HEK293 (cell line): Measurements from ENCODE around the gene MYT1.

Source experiments
- CTCF ChIA-PET: fragments of 350-600 bp; formaldehyde crosslinking; extraction: SDS; loops from one replicate; lab custom pipeline; 2021; ENCODE audit warnings: antibody characterized with exemption; lab: Yijun Ruan, JAX
- POLR2A ChIA-PET: fragments of 300-600 bp; formaldehyde crosslinking; extraction: SDS; loops from one replicate; lab custom pipeline; 2020; ENCODE audit warnings: antibody characterized with exemption, inconsistent platforms; lab: Yijun Ruan, JAX
- H3K27ac ChIP-seq: fragments of 200-500 bp; sonication (Bioruptor generic); 2 replicates; pipeline ENCODE4 v1.5.1; 2014; ENCODE audit warnings: low read depth, low read length, control low read depth, inconsistent platforms; ENCODE audit errors: extremely low read depth
- H3K36me3 ChIP-seq, 2 experiments: fragments of 200-500 bp in 1 of 2; sonication (Bioruptor generic) in 1 of 2; 1 replicate in 1 of 2; 2 replicates in 1 of 2; pipeline ENCODE4 v1.5.1; 2014 to 2017; ENCODE audit warnings: inconsistent platforms in 2 of 2, low read length in 2 of 2; ENCODE audit not compliant: control insufficient read depth in 2 of 2, insufficient read depth in 1 of 2
- H3K4me1 ChIP-seq: fragments of 200-500 bp; sonication (Bioruptor generic); 2 replicates; pipeline ENCODE4 v1.5.1; 2014; ENCODE audit warnings: mild to moderate bottlenecking, low read length, inconsistent platforms; ENCODE audit not compliant: control insufficient read depth, insufficient read depth
- H3K4me3 ChIP-seq: 2 replicates; pipeline ENCODE4 v1.5.1; 2011; ENCODE audit warnings: low read depth, mild to moderate bottlenecking, control low read depth, low read length, moderate library complexity
- H3K9me3 ChIP-seq: fragments of 200-500 bp; sonication (Bioruptor generic); 2 replicates; pipeline ENCODE4 v1.5.1; 2014; ENCODE audit warnings: low read depth, low read length, inconsistent platforms; ENCODE audit not compliant: control insufficient read depth, insufficient read depth
- BCL11A ChIP-seq: fragments of 450-650 bp; formaldehyde crosslinking; IDR thresholded peaks from 2 replicates; pipeline ENCODE4 v1.5.1; 2016; ENCODE audit warnings: low read depth, missing biosample characterization, missing genetic modification characterization
- HOXA7 ChIP-seq: sonication (generic); formaldehyde crosslinking; IDR thresholded peaks from 2 replicates; pipeline ENCODE4 v1.8.1; 2022; ENCODE audit warnings: missing genetic modification reagents, borderline replicate concordance
- IKZF3 ChIP-seq: fragments of 450-650 bp; IDR thresholded peaks from 2 replicates; pipeline ENCODE4 v1.5.0; 2018; ENCODE audit warnings: missing biosample characterization, mild to moderate bottlenecking, missing genetic modification characterization, moderate library complexity
- KLF1 ChIP-seq: fragments of 450-650 bp; formaldehyde crosslinking; IDR thresholded peaks from 2 replicates; pipeline ENCODE4 v1.5.1; 2016; ENCODE audit warnings: missing biosample characterization, missing genetic modification characterization
- MYNN ChIP-seq: fragments of 450-650 bp; formaldehyde crosslinking; IDR thresholded peaks from 2 replicates; pipeline ENCODE4 v1.5.1; 2016; ENCODE audit warnings: missing biosample characterization, missing genetic modification characterization, borderline replicate concordance
- ZBTB48 ChIP-seq: fragments of 450-650 bp; formaldehyde crosslinking; IDR thresholded peaks from 2 replicates; pipeline ENCODE4 v1.5.1; 2016; ENCODE audit warnings: missing biosample characterization, missing genetic modification characterization
- ZBTB8A ChIP-seq: fragments of 450-650 bp; formaldehyde crosslinking; IDR thresholded peaks from 2 replicates; pipeline ENCODE4 v1.5.1; 2016; ENCODE audit warnings: missing biosample characterization, missing genetic modification characterization
- ZNF311 ChIP-seq: fragments of 450-650 bp; formaldehyde crosslinking; IDR thresholded peaks from 2 replicates; pipeline ENCODE4 v1.5.1; 2017; ENCODE audit warnings: missing biosample characterization, missing genetic modification characterization, borderline replicate concordance
- ZNF366 ChIP-seq: fragments of 450-650 bp; formaldehyde crosslinking; conservative IDR thresholded peaks from 2 replicates; pipeline ENCODE4 v1.5.1; 2016; ENCODE audit warnings: missing biosample characterization, missing genetic modification characterization
- ZNF416 ChIP-seq: fragments of 450-650 bp; formaldehyde crosslinking; IDR thresholded peaks from 2 replicates; pipeline ENCODE4 v1.5.1; 2016; ENCODE audit warnings: missing biosample characterization, missing genetic modification characterization
- ZNF48 ChIP-seq: fragments of 450-650 bp; formaldehyde crosslinking; IDR thresholded peaks from 2 replicates; pipeline ENCODE4 v1.5.1; 2016; ENCODE audit warnings: missing biosample characterization, missing genetic modification characterization
- ZNF521 ChIP-seq: fragments of 450-650 bp; formaldehyde crosslinking; IDR thresholded peaks from 2 replicates; pipeline ENCODE4 v1.5.1; 2017; ENCODE audit warnings: missing biosample characterization, mild to moderate bottlenecking, missing genetic modification characterization
- ZNF660 ChIP-seq: fragments of 450-650 bp; IDR thresholded peaks from 2 replicates; pipeline ENCODE4 v1.5.1; 2018; ENCODE audit warnings: missing biosample characterization, mild to moderate bottlenecking, missing genetic modification characterization
- ZNF664 ChIP-seq: fragments of 450-650 bp; formaldehyde crosslinking; IDR thresholded peaks from 2 replicates; pipeline ENCODE4 v1.5.1; 2016; ENCODE audit warnings: missing biosample characterization, missing genetic modification characterization
- ZSCAN16 ChIP-seq: fragments of 450-650 bp; formaldehyde crosslinking; IDR thresholded peaks from 2 replicates; pipeline ENCODE4 v1.5.1; 2016; ENCODE audit warnings: missing biosample characterization, missing genetic modification characterization
- ZSCAN23 ChIP-seq: fragments of 450-650 bp; formaldehyde crosslinking; IDR thresholded peaks from 2 replicates; pipeline ENCODE4 v1.5.1; 2016; ENCODE audit warnings: missing biosample characterization, missing genetic modification characterization
- ZXDB ChIP-seq: fragments of 450-650 bp; formaldehyde crosslinking; IDR thresholded peaks from 2 replicates; pipeline ENCODE4 v1.5.1; 2016; ENCODE audit warnings: missing biosample characterization, missing genetic modification characterization
- TF ChIP-seq, protein P1 (sequence below): fragments of 450-650 bp; formaldehyde crosslinking; IDR thresholded peaks from 2 replicates; pipeline ENCODE4 v1.5.1; 2016; ENCODE audit warnings: missing biosample characterization, missing genetic modification characterization, low read depth
- TF ChIP-seq, protein P2 (sequence below): fragments of 450-650 bp; IDR thresholded peaks from 2 replicates; pipeline ENCODE4 v1.5.1; 2018; ENCODE audit warnings: missing biosample characterization, missing genetic modification characterization
- TF ChIP-seq, protein P3 (sequence below): fragments of 450-650 bp; formaldehyde crosslinking; IDR thresholded peaks from 2 replicates; pipeline ENCODE4 v1.5.1; 2016; ENCODE audit warnings: missing biosample characterization, missing genetic modification characterization
- TF ChIP-seq, protein P4 (sequence below): fragments of 450-650 bp; formaldehyde crosslinking; IDR thresholded peaks from 2 replicates; pipeline ENCODE4 v1.5.1; 2016; ENCODE audit warnings: missing biosample characterization, missing genetic modification characterization, borderline replicate concordance

MYT1 gene

DNA sequence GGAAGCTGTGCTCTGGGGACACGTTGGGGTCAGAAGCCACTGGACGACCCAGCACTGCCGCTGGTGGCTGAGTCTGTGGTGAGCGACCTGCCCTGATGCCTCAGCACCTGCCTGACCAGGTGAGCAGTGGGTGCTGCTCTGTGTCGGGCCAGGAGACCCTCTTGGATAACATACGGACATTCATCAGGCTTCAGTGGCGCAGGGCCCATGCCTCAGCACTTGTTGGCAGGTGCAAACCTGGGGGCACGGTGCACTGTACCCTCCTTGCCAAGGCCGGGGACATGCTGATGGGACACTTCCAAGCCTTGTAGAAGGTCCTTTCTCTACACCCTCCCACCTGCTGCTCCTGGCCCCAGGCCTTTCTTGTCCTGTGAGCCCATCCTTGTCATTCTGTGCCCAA lies 34.1 kb downstream of the MYT1 start (continued):
- no peak for TF ChIP-seq ZSCAN16 (tag by site-specific recombination)

DNA sequence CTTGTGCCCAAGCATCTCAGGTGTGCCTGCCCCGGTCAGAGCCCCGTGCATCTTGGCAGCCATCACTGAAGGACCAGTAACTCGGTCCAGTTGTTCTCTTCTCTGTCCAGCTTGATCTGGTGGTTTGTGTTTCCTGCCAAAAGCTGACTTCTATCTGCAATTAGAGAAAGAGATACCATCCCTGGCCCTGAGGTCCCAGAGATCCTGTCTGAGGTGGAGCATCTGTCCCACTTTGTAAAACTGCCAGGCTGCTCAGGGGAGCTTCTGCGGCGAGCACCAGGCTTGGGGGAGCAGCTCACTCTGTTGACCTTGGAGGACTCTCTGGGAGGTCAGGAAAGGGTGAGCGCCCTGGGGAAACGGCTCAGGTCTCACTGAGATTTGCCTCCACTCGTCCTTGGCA lies 35.1 kb downstream of the MYT1 start:
- Histone ChIP-seq H3K9me3 (no peaks in the 10 kb centered on the region), H3K4me1 (no peaks in the 10 kb centered on the region), H3K36me3 (no peaks in the 10 kb centered on the region), H3K4me3 (no peak overlapping the region)
- POLR2A ChIA-PET: no interaction called here
- TF ChIP-seq, protein P1, sequence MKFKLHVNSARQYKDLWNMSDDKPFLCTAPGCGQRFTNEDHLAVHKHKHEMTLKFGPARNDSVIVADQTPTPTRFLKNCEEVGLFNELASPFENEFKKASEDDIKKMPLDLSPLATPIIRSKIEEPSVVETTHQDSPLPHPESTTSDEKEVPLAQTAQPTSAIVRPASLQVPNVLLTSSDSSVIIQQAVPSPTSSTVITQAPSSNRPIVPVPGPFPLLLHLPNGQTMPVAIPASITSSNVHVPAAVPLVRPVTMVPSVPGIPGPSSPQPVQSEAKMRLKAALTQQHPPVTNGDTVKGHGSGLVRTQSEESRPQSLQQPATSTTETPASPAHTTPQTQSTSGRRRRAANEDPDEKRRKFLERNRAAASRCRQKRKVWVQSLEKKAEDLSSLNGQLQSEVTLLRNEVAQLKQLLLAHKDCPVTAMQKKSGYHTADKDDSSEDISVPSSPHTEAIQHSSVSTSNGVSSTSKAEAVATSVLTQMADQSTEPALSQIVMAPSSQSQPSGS (tag by site-specific recombination): no peak
- TF ChIP-seq HOXA7 (CRISPR knock-in tag) (no peak), KLF1 (tag by site-specific recombination) (no peak), ZNF521 (tag by site-specific recombination) (no peak), BCL11A (tag by site-specific recombination) (no peak), ZXDB (tag by site-specific recombination) (no peak), MYNN (tag by site-specific recombination) (no peak), ZNF660 (no peak), ZNF664 (tag by site-specific recombination) (no peak), ZNF416 (tag by site-specific recombination) (no peak), ZNF311 (tag by site-specific recombination) (no peak), ZNF48 (tag by site-specific recombination) (no peak), ZNF366 (tag by site-specific recombination) (no peak), IKZF3 (no peak), ZBTB8A (no peak), ZBTB48 (no peak), ZSCAN23 (tag by site-specific recombination) (no peak)
- TF ChIP-seq, protein P2, sequence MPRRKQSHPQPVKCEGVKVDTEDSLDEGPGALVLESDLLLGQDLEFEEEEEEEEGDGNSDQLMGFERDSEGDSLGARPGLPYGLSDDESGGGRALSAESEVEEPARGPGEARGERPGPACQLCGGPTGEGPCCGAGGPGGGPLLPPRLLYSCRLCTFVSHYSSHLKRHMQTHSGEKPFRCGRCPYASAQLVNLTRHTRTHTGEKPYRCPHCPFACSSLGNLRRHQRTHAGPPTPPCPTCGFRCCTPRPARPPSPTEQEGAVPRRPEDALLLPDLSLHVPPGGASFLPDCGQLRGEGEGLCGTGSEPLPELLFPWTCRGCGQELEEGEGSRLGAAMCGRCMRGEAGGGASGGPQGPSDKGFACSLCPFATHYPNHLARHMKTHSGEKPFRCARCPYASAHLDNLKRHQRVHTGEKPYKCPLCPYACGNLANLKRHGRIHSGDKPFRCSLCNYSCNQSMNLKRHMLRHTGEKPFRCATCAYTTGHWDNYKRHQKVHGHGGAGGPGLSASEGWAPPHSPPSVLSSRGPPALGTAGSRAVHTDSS (tag by site-specific recombination): no peak
- TF ChIP-seq, protein P3, sequence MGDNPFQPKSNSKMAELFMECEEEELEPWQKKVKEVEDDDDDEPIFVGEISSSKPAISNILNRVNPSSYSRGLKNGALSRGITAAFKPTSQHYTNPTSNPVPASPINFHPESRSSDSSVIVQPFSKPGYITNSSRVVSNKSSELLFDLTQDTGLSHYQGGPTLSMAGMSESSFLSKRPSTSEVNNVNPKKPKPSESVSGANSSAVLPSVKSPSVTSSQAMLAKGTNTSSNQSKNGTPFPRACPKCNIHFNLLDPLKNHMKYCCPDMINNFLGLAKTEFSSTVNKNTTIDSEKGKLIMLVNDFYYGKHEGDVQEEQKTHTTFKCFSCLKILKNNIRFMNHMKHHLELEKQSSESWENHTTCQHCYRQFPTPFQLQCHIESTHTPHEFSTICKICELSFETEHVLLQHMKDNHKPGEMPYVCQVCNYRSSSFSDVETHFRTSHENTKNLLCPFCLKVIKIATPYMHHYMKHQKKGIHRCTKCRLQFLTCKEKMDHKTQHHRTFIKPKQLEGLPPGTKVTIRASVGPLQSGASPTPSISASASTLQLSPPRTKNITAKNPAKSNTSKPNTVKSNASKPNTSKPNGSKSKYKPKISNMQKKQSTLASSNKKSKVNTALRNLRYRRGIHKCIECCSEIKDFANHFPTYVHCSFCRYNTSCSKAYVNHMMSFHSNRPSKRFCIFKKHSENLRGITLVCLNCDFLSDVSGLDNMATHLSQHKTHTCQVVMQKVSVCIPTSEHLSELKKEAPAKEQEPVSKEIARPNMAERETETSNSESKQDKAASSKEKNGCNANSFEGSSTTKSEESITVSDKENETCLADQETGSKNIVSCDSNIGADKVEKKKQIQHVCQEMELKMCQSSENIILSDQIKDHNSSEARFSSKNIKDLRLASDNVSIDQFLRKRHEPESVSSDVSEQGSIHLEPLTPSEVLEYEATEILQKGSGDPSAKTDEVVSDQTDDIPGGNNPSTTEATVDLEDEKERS (tag by site-specific recombination): no peak
- TF ChIP-seq, protein P4, sequence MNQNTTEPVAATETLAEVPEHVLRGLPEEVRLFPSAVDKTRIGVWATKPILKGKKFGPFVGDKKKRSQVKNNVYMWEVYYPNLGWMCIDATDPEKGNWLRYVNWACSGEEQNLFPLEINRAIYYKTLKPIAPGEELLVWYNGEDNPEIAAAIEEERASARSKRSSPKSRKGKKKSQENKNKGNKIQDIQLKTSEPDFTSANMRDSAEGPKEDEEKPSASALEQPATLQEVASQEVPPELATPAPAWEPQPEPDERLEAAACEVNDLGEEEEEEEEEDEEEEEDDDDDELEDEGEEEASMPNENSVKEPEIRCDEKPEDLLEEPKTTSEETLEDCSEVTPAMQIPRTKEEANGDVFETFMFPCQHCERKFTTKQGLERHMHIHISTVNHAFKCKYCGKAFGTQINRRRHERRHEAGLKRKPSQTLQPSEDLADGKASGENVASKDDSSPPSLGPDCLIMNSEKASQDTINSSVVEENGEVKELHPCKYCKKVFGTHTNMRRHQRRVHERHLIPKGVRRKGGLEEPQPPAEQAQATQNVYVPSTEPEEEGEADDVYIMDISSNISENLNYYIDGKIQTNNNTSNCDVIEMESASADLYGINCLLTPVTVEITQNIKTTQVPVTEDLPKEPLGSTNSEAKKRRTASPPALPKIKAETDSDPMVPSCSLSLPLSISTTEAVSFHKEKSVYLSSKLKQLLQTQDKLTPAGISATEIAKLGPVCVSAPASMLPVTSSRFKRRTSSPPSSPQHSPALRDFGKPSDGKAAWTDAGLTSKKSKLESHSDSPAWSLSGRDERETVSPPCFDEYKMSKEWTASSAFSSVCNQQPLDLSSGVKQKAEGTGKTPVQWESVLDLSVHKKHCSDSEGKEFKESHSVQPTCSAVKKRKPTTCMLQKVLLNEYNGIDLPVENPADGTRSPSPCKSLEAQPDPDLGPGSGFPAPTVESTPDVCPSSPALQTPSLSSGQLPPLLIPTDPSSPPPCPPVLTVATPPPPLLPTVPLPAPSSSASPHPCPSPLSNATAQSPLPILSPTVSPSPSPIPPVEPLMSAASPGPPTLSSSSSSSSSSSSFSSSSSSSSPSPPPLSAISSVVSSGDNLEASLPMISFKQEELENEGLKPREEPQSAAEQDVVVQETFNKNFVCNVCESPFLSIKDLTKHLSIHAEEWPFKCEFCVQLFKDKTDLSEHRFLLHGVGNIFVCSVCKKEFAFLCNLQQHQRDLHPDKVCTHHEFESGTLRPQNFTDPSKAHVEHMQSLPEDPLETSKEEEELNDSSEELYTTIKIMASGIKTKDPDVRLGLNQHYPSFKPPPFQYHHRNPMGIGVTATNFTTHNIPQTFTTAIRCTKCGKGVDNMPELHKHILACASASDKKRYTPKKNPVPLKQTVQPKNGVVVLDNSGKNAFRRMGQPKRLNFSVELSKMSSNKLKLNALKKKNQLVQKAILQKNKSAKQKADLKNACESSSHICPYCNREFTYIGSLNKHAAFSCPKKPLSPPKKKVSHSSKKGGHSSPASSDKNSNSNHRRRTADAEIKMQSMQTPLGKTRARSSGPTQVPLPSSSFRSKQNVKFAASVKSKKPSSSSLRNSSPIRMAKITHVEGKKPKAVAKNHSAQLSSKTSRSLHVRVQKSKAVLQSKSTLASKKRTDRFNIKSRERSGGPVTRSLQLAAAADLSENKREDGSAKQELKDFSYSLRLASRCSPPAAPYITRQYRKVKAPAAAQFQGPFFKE (tag by site-specific recombination): no peak
- TF ChIP-seq, all 188 proteins: peak for 0
- CTCF ChIA-PET: no interaction called here
- H3K27ac ChIP-seq: no peak overlapping the region
